ENCODE data around the gene MEGF8.
"Not testable (repeated sequence)": the region's sequence is repeated elsewhere in the genome, so short reads cannot be mapped to it uniquely, and the experiment has no call there.

The MEGF8 gene

GRCh38 chr19:42334697-42335373 is 9.4 kb downstream of the MEGF8 start:
- DNase-seq, result no peak

GRCh38 chr19:42335374-42335936 is 10.0 kb downstream of the MEGF8 start:
- DNase-seq, result no peak

GRCh38 chr19:42335971-42336370 is 10.5 kb downstream of the MEGF8 start:
- no peak for DNase-seq

GRCh38 chr19:42339126-42339860 is 13.9 kb downstream of the MEGF8 start:
- not testable (repeated sequence) for DNase-seq

- DNase-seq, result not testable (repeated sequence)
These were observed 14.5 kb downstream of the MEGF8 start for GRCh38 chr19:42339922-42340321.

- no peak for DNase-seq
These were observed 18.1 kb downstream of the MEGF8 start for GRCh38 chr19:42343344-42344110.

- no peak for DNase-seq
These were observed 19.0 kb downstream of the MEGF8 start for GRCh38 chr19:42344336-42344893.

GRCh38 chr19:42345191-42345812 is 19.9 kb downstream of the MEGF8 start:
- DNase-seq, result no peak

GRCh38 chr19:42348211-42348610 is 22.8 kb downstream of the MEGF8 start:
- no peak for DNase-seq

- no peak for DNase-seq
These were observed 24.1 kb downstream of the MEGF8 start for GRCh38 chr19:42349378-42350107.

GRCh38 chr19:42350417-42350816 is 25.0 kb downstream of the MEGF8 start:
- no peak for DNase-seq

- no peak for DNase-seq
These were observed 25.8 kb downstream of the MEGF8 start for GRCh38 chr19:42351079-42351735.

GRCh38 chr19:42352301-42353259 is 27.1 kb downstream of the MEGF8 start:
- DNase-seq, result peak; percentile 7

- DNase-seq, result no peak
These were observed 28.0 kb downstream of the MEGF8 start for GRCh38 chr19:42353341-42354015.

GRCh38 chr19:42355896-42356295 is 30.5 kb downstream of the MEGF8 start:
- no peak for DNase-seq

- no peak for DNase-seq
These were observed 31.3 kb downstream of the MEGF8 start for GRCh38 chr19:42356686-42357085.

- no peak for DNase-seq
These were observed 31.9 kb downstream of the MEGF8 start for GRCh38 chr19:42357290-42357689.

- no peak for DNase-seq
These were observed 35.5 kb downstream of the MEGF8 start for GRCh38 chr19:42360787-42361544.

- DNase-seq, result no peak
These were observed 36.1 kb downstream of the MEGF8 start for GRCh38 chr19:42361545-42361910.
